Measurements from ENCODE around the gene ANGEL1.

ANGEL1 gene

DNA sequence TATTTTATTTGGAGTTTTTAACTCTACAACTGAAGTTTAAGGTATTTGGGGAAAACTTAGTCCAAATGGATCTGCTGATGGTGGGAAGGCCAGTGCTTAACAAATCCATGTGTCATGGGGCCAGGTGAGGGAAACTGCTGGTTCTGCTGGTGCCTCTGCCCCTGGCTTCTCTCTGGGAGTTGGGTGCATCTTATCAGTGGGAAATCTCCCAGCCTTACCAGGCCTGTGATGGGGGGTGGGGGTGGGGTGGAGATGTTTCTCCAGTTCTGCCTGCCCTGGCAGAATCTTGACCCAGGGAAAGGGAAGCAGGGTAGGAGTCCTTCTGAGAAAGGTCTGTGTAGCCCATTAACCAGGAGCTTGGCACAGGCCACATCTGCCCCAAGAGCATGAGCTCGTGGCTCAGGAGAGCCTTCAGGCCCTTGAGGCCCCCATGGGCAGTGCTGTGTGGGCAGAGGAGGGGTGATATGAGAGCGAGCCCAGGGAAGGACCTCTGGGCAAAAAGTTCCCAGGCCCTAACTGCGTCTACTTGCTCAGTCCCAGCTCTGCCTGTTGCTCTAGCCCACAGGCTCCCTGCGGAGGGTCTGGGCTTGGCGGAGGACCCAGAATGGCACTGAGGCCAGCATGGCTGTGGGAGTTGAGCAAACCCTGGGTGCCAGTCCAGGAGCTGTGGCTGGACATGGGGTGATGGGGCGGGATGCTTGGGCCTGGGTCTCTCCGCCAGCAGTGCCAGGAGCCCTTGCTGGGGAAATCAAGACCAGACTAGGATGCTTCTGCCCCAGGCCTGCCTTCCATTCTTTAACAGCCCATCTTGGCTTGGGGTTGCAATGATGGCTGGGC lies 33.2 kb downstream of the ANGEL1 start:
- Histone ChIP-seq H3K9me3 (ENCODE audit: control insufficient read depth, insufficient read depth, low read length) (no peaks in the 10 kb centered on the region), H3K4me1 (ENCODE audit: insufficient read depth, low read length) (0 out of 2 replicates have a peak, but pooled peaks cover 3% of the 10 kb centered on the region), H3K9ac (ENCODE audit: low read depth, low read length) (no peak overlapping the region), H3K36me3 (ENCODE audit: insufficient read depth, low read length) (0 out of 2 replicates have a peak, but pooled peaks cover 2% of the 10 kb centered on the region)

DNA sequence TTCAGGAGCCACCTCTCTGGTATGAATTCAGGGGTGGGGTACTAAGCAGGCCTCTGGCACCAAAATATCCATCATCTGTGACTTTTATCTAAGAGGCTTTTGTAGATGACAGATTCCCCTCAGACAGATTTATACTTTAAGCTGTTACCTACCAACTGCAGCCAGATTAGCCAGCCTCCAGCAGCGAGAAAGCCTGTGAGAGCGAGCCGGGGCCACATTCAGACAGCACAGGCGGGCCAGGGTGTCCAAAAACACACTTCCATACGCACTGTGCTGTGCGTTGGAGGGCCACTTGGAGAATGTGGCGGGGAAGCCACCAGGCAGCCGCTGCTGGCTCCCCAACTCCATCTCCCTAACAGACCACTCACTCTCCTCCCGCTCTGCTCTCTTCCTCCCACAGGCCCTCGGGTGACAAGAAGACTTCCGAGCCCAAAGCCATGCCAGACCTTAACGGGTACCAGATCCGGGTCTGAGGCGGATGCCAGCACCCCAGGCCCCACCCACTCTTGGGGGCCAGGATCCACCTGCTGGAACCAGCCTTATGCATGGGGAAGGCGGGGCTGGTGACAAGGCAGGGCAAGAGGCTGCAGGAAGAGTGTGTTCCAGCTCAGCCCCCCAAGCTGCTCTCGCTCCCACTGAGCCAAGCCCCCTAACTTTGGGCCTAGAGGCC lies 34.0 kb downstream of the ANGEL1 start:
- H3K9me3 ChIP-seq (ENCODE audit: control insufficient read depth, insufficient read depth, low read length): no peaks in the 10 kb centered on the region
- no peak overlapping the region for H3K9ac ChIP-seq (ENCODE audit: low read depth, low read length)
- H3K4me1 ChIP-seq (ENCODE audit: insufficient read depth, low read length): peaks cover 3% of the 10 kb centered on the region; the same call in 1 of the 2 replicates
- H3K36me3 ChIP-seq (ENCODE audit: insufficient read depth, low read length): 0 out of 2 replicates have a peak, but pooled peaks cover 2% of the 10 kb centered on the region

DNA sequence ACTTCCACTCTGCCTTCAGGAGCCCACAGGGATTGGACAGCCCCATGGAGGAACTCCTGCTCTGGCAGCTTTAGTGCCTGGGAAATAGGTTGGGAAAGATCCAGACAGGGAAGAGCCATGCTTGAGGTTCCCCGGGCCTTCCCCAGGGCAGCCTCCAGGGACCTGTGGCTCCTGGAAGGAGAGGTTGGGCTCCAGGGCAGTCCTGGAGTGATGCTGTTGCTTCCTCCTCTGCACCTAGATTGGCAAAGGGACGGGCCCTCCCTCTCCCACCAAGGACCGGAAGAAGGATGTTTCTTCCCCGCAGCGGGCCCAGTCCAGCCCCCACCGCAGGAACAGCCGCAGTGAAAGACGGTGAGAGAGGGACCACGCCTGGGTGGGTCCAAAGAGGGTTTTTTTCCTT lies 35.0 kb downstream of the ANGEL1 start:
- no peaks in the 10 kb centered on the region for H3K9me3 ChIP-seq (ENCODE audit: control insufficient read depth, insufficient read depth, low read length)
- no peak overlapping the region for H3K9ac ChIP-seq (ENCODE audit: low read depth, low read length)
- 0 out of 2 replicates have a peak, but pooled peaks cover 2% of the 10 kb centered on the region for H3K36me3 ChIP-seq (ENCODE audit: insufficient read depth, low read length)
- peaks cover 8% of the 10 kb centered on the region; the same call in 1 of the 2 replicates for H3K4me1 ChIP-seq (ENCODE audit: insufficient read depth, low read length)

DNA sequence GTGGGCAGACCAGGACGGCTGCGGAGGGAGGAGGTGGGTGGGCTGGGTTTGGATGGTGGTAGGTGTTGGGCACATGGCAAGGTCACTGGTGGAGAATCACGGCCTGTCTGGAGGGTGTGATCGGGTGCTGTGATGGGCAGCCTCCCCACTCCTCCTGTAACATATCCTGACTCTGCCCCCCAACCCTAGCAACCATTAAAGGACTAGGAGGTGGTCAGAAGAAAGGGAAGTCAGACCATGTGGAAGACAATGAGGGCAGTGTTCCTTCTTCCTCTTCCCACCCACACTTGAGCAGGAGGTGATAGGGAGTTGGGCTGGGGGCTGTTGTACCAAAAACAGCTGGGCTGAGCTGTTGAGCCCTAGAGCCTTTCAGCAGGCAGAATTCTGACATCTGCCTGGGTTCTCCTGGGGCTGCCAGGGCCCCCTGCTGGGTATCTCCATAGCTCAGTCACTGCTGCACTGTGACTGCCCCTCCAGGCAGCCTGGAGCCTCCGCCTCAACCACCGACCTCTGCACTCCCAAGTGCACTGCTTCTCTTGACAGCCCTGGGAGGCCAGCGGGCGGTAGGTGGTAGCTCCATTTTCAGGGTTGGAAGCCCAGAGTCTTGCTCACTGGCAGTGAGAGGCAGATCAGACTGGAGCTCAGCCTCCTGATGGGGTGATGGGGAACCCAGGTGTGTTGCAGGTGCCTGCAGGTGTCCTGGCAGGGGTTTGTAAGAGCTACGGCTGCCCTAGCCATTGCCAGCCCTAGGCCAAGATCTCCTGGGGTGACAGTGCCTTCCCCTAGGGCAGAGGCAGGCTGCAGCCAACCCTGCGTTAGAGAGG lies 36.0 kb downstream of the ANGEL1 start:
- Histone ChIP-seq H3K9ac (ENCODE audit: low read depth, low read length) (no peak overlapping the region), H3K36me3 (ENCODE audit: insufficient read depth, low read length) (no peaks in the 10 kb centered on the region), H3K4me1 (ENCODE audit: insufficient read depth, low read length) (peaks cover 13% of the 10 kb centered on the region; the same call in 1 of the 2 replicates), H3K9me3 (ENCODE audit: control insufficient read depth, insufficient read depth, low read length) (no peaks in the 10 kb centered on the region)

DNA sequence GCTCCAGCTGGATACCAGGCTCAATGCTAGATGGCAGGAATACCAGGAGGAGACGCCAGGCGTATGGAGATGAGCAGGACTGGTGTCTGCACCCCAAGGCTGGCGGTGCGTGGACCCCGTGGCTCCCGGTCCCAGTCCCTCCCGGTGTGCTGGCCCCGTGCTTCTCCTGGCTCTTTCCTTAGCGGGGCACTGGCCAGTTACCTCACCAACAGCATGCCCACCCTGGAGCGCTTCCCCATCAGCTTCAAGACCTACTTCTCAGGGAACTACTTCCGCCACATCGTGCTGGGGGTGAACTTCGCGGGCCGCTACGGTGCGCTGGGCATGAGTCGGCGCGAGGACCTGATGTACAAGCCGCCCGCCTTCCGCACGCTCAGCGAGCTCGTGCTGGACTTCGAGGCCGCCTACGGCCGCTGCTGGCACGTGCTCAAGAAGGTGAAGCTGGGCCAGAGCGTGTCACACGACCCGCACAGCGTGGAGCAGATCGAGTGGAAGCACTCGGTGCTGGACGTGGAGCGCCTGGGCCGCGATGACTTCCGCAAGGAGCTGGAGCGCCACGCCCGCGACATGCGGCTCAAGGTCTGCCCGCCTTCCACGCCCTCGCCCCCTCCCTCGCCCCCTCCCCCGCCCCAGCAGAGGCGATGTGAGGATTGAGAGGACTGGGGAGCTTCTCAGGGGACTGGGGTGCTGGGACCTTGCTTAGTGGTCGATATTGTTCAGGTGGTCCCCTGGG lies 36.8 kb downstream of the ANGEL1 start:
- Histone ChIP-seq H3K9ac (ENCODE audit: low read depth, low read length) (no peak overlapping the region), H3K4me1 (ENCODE audit: insufficient read depth, low read length) (peaks cover 13% of the 10 kb centered on the region; the same call in 1 of the 2 replicates), H3K9me3 (ENCODE audit: control insufficient read depth, insufficient read depth, low read length) (no peaks in the 10 kb centered on the region), H3K36me3 (ENCODE audit: insufficient read depth, low read length) (no peaks in the 10 kb centered on the region)

DNA sequence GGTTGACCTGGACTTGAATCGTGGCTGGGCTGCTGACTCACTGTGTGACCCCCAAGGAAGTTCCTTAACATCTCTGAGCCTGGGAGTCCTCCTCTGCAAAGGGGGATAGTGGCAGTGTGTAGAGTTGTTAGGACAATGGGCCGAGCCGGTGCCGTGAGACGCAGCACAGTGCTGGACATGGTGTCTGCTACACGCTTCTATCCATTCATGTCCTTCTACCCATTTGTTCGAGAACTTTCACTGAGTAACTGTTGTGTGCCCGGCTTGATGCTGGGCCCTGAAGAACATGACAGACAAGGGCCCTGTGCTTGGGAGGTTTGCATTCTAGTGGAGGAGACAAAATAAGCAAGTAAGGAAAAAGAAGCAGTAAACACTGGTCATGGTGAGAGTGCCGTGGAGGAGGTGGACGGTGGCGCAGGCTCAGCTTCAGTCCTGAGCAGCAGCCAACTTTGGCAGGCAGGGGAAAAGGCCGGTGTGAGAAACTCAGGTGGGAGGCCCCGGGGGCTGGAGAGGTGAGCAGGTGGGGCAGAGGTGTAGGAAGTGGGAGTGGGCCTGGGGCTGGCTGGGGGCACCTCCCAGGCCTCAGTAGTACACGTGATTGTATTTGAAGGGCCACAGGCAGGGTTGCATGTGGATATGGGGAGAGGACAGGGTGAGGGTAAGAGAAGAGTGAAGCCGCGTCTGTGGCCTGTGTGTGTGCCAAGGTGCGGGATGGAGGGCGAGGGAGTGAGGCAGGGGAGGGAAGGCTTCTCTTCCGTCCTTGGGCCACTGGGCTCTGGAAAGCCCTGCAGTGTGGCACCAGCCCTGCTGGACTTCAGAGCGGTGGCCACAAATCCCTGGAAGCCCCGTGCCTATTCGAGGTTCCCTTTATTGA lies 37.6 kb downstream of the ANGEL1 start:
- H3K4me1 ChIP-seq (ENCODE audit: insufficient read depth, low read length): peaks cover 13% of the 10 kb centered on the region; the same call in 1 of the 2 replicates
- H3K36me3 ChIP-seq (ENCODE audit: insufficient read depth, low read length): no peaks in the 10 kb centered on the region
- no peak overlapping the region for H3K9ac ChIP-seq (ENCODE audit: low read depth, low read length)
- H3K9me3 ChIP-seq (ENCODE audit: control insufficient read depth, insufficient read depth, low read length): no peaks in the 10 kb centered on the region

DNA sequence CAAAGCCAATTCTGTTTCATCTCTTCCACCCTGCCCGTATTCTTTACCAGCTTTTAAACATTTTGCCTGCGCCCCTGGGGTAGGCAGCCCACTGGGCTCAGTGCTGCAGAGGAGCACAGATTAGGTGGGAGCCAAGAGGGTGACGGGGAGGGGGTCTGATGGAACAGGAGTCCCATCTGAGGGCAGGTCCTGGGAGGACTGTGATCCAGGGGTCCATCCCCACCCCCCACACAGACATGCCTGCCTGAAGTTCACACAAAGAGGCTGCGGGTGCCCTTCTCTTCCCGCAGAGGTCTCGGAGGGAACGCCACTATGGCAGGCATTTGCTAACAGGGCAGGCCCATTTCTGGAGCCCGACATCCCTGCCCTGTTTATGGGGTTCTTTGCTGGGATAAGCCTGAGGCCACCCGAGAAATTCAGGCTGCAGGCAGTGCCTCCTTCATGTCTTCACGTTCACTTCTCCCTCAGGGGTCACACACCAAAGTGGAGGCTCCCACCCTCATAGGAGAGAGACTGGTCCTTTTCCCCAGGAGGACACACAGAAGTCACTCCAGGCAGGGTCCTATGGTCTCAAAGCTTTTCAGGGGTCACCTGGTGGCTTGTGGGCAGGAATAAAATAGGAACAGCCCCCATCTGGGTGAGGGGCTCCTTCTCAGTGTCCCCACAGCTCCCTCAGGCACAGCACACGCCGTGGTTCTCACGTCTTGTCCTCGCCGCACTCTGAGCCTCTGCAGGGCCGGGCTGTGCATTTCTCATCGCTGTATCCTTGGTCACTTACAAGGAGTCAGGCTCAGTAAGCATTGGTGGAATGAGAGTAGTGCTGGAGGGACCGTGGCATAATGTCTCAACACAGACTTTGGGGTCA lies 38.5 kb downstream of the ANGEL1 start:
- no peak overlapping the region for H3K9ac ChIP-seq (ENCODE audit: low read depth, low read length)
- no peaks in the 10 kb centered on the region for H3K9me3 ChIP-seq (ENCODE audit: control insufficient read depth, insufficient read depth, low read length)
- H3K36me3 ChIP-seq (ENCODE audit: insufficient read depth, low read length): no peaks in the 10 kb centered on the region
- peaks cover 13% of the 10 kb centered on the region; the same call in 1 of the 2 replicates for H3K4me1 ChIP-seq (ENCODE audit: insufficient read depth, low read length)

DNA sequence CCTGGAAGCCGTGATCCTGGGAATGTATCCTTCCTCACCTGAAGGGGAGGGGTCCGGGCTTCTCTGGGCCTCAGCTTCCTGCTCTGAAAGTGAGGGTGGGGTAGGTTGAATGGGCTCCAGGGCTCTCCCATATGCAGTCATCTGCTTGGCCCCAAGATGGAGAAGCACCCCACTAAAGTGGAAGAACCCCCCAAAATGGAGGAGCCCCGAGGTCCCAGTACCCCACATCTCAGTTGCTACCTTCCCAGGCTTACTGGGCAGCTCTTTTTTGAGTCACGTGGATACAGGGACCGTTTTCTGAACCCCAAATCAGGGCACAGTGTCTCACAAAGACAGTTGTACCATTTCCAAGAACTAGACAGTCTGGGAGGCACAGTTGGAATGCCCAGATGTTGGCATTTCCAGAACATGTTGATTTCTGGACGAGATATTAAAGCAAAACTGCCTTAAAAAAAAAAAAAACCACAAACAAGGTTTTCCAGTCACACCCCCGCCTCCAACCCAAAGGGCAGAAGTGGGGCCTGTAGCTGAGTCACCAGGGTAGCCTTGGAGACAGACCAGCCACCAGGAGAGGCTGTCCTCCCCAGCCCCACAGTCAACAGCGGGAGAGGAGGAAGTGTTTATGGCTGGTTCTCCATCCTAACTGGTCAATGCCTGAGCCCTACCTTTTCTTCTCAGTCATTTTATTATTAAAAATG lies 39.3 kb downstream of the ANGEL1 start:
- Histone ChIP-seq H3K4me1 (ENCODE audit: insufficient read depth, low read length) (peaks cover 13% of the 10 kb centered on the region; the same call in 1 of the 2 replicates), H3K9ac (ENCODE audit: low read depth, low read length) (no peak overlapping the region), H3K36me3 (ENCODE audit: insufficient read depth, low read length) (no peaks in the 10 kb centered on the region), H3K9me3 (ENCODE audit: control insufficient read depth, insufficient read depth, low read length) (no peaks in the 10 kb centered on the region)

DNA sequence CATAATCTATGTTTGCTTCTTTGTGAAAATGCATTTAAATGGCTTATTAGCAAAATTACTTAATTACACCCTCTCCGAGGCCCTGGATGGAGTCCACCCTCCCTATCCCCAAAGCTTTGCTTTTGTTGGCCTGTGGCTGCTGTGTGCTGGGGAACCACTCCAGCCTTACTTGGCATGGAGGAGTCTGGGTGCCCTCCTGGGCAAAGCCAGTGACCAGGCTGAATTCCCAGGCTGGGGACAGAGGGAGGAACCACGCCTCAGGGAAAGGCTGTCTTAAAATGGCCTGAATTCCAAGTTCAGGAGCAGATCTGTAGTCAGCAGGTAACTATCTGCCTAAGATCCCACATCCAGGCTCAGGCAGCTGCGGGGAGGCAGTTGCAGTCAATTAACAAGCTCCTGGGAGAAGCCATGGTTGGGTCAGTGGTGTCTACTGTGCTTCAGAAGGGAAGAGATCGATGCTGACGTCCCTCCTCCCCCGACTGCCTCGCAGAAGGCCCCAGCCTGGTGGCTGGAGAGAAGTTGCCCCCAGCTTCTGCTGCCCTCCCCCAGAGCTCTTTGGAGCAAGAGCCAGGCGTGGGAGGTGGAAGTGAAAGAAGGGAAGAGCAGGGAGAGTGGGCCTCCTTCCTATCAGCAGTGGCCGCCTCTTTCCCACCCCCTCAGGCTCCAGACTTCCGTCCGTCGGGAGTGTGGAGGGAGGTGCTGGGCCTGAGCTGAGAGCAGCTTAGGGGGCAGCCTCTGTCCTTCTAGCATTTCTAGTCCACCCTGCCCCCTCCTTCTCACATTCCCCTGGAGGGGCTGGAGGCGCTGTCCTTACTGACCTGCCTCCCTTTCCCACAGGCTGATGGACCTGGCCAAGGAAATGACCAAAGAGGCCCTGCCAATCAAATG lies 40.1 kb downstream of the ANGEL1 start:
- Histone ChIP-seq H3K9ac (ENCODE audit: low read depth, low read length) (no peak overlapping the region), H3K9me3 (ENCODE audit: control insufficient read depth, insufficient read depth, low read length) (no peaks in the 10 kb centered on the region), H3K4me1 (ENCODE audit: insufficient read depth, low read length) (peaks cover 13% of the 10 kb centered on the region; the same call in 1 of the 2 replicates)

DNA sequence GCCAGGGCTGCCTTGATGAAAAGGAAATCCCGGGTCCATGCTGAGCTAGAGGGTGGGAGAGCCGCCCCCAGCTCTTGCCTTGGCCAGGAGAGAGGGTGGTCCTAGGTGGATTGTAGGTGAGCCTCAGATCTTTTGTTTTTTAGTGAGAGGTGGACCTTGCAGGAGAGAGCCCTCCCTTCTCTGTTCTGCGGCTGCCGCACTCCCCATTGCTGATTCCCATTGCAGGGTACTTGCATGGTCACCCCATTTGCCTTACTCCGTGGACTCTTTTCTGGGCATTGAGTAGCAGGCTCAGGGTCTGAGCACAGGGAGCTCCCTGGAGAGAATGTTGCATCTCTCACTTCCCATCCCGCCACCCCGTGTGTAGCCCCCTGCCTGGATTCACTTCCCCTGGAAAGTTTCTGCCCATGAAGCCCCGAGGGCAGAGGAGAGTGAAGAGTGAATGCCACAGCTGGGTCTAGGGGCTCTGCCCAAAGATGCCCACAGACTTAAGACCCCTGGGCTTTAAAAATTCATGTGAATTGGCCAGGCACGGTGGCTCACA lies 41.2 kb downstream of the ANGEL1 start:
- no peaks in the 10 kb centered on the region for H3K36me3 ChIP-seq (ENCODE audit: insufficient read depth, low read length)
- no peak overlapping the region for H3K9ac ChIP-seq (ENCODE audit: low read depth, low read length)
- no peaks in the 10 kb centered on the region for H3K9me3 ChIP-seq (ENCODE audit: control insufficient read depth, insufficient read depth, low read length)
- H3K4me1 ChIP-seq (ENCODE audit: insufficient read depth, low read length): peaks cover 13% of the 10 kb centered on the region; the same call in 1 of the 2 replicates

More for the DNA sequence above, 40.1 kb downstream of the ANGEL1 start:
- no peaks in the 10 kb centered on the region for H3K36me3 ChIP-seq (ENCODE audit: insufficient read depth, low read length)

Data from ES-I3 (cell line).